ENCODE data around the gene BOC. TPM values are rescaled to one million over a fixed set of nuclear protein-coding genes. Genes with fewer than 3 reads are reported as not detected.

The BOC gene
- total RNA-seq, 1 donor from 2014 or later = 20.2 TPM

GRCh38 chr3:113213896-113214587 lies 2.7 kb downstream of the BOC start:
- TF ChIP-seq EZH2 (IDR thresholded peaks at IDR 0.05; ENCODE audit: insufficient read depth, low read length) (no peak), CTCF (IDR thresholded peaks at IDR 0.05; ENCODE audit: insufficient read depth, low read depth, low read length) (no peak)
- Histone ChIP-seq H2AFZ (ENCODE audit: low read depth, low read length) (no peak overlapping the region), H3K4me1 (ENCODE audit: insufficient read depth, low read length) (peaks cover 20% of the 10 kb centered on the region), H4K20me1 (ENCODE audit: insufficient read depth, low read length) (no peaks in the 10 kb centered on the region), H3K27me3 (ENCODE audit: insufficient read depth, low read length) (no peaks in the 10 kb centered on the region), H3K4me3 (ENCODE audit: insufficient read depth, low read depth, low read length) (no peak overlapping the region), H3K27ac (ENCODE audit: low read depth, low read length) (no peak overlapping the region), H3K9me3 (ENCODE audit: insufficient read depth, low read depth, low read length) (no peaks in the 10 kb centered on the region), H3K36me3 (ENCODE audit: insufficient read depth, low read length) (no peaks in the 10 kb centered on the region), H3K4me2 (ENCODE audit: low read length) (peak overlapping the region; percentile 99), H3K79me2 (ENCODE audit: insufficient read depth, low read length) (peaks cover 18% of the 10 kb centered on the region), H3K9ac (ENCODE audit: low read length) (no peak overlapping the region)
- Mint-ChIP-seq H3K9me3 (ENCODE audit: unreplicated experiment) (no peaks in the 10 kb centered on the region), H3K4me3 (ENCODE audit: unreplicated experiment) (peak overlapping the region; percentile 95), H3K4me1 (ENCODE audit: low read depth, unreplicated experiment) (peaks cover 22% of the 10 kb centered on the region), H3K36me3 (ENCODE audit: low read depth, unreplicated experiment) (peaks cover 10% of the 10 kb centered on the region), H3K27me3 (ENCODE audit: low read depth, unreplicated experiment) (no peaks in the 10 kb centered on the region), H3K27ac (ENCODE audit: unreplicated experiment) (peak overlapping the region; percentile 14)
- FAIRE-seq = peak; percentile 84
- no peak for DNase-seq (ENCODE audit: low read depth)

DNA sequence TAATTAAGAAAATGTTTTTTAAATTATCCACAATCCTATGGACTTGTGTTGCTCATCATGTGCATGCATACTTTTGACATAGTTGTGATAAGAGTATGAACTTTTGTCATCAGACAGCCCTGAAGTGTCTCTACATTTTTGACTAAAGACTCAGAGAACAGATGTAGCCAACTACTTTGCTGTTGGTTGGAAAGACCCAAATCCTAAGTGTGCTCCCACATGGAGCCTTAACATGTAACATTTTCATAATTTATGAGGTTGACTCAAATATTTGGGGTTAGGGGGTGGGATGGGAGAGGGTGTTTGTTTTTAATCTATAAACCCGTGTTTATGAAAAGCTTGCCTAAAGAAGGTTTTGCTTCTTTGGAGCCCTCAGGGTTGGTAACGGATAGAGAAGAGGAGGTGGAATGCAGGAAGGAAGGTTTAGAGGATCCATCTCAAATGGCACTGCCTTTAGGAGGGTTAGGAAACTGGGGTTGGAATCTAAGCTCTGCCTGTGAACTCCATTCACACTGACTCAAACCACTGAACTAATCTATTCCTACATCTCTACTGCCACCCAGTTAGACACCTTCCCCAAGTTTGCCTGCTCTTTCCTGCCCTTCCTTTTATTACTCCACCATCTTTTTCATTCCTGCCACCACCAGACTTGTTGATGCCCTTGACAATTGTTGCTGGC lies 3.7 kb downstream of the BOC start:
- H2AFZ ChIP-seq (ENCODE audit: low read depth, low read length) = no peak overlapping the region
- no peak overlapping the region for H3K4me3 ChIP-seq (ENCODE audit: insufficient read depth, low read depth, low read length)
- DNase-seq (ENCODE audit: low read depth) (peak; percentile 53), FAIRE-seq (peak; percentile 39)
- TF ChIP-seq CTCF (IDR thresholded peaks at IDR 0.05; ENCODE audit: insufficient read depth, low read depth, low read length) (no peak), EZH2 (IDR thresholded peaks at IDR 0.05; ENCODE audit: insufficient read depth, low read length) (no peak)
- H3K4me1 Mint-ChIP-seq (ENCODE audit: low read depth, unreplicated experiment) = peaks cover 22% of the 10 kb centered on the region
- H3K79me2 ChIP-seq (ENCODE audit: insufficient read depth, low read length) = peaks cover 18% of the 10 kb centered on the region
- H3K4me2 ChIP-seq (ENCODE audit: low read length) = no peak overlapping the region
- H3K9me3 Mint-ChIP-seq (ENCODE audit: unreplicated experiment) = no peaks in the 10 kb centered on the region
- H3K36me3 Mint-ChIP-seq (ENCODE audit: low read depth, unreplicated experiment) = peaks cover 10% of the 10 kb centered on the region
- no peaks in the 10 kb centered on the region for H3K27me3 Mint-ChIP-seq (ENCODE audit: low read depth, unreplicated experiment)
- peaks cover 20% of the 10 kb centered on the region for H3K4me1 ChIP-seq (ENCODE audit: insufficient read depth, low read length)
- no peak overlapping the region for H3K9ac ChIP-seq (ENCODE audit: low read length)
- H3K36me3 ChIP-seq (ENCODE audit: insufficient read depth, low read length) = no peaks in the 10 kb centered on the region
- no peak overlapping the region for H3K4me3 Mint-ChIP-seq (ENCODE audit: unreplicated experiment)
- no peak overlapping the region for H3K27ac Mint-ChIP-seq (ENCODE audit: unreplicated experiment)
- H3K9me3 ChIP-seq (ENCODE audit: insufficient read depth, low read depth, low read length) = no peaks in the 10 kb centered on the region
- H3K27ac ChIP-seq (ENCODE audit: low read depth, low read length) = no peak overlapping the region
- no peaks in the 10 kb centered on the region for H3K27me3 ChIP-seq (ENCODE audit: insufficient read depth, low read length)
- no peaks in the 10 kb centered on the region for H4K20me1 ChIP-seq (ENCODE audit: insufficient read depth, low read length)

DNA sequence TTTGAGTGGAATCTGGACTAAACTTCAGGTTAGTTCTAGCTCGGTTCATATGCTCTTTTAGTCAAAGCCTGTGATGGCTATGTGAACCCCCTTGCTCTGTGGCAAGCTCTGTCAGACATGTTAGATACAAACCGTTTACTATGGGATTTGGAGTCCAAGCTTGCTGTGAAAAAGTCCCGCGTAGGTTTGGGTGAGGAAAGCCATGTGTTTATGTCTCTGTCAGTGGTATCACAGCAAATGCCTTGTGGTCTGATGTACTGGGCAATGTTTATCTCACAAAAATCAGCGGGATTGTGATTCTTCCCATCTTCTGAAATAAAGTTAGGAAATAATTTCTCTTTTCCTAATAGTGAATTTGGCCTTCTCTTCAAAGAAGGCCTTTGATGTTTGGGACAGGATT lies 5.0 kb downstream of the BOC start:
- Mint-ChIP-seq H3K27ac (ENCODE audit: unreplicated experiment) (peak overlapping the region; percentile 9), H3K9me3 (ENCODE audit: unreplicated experiment) (no peaks in the 10 kb centered on the region), H3K4me3 (ENCODE audit: unreplicated experiment) (no peak overlapping the region), H3K27me3 (ENCODE audit: low read depth, unreplicated experiment) (no peaks in the 10 kb centered on the region), H3K36me3 (ENCODE audit: low read depth, unreplicated experiment) (peaks cover 10% of the 10 kb centered on the region), H3K4me1 (ENCODE audit: low read depth, unreplicated experiment) (peaks cover 31% of the 10 kb centered on the region)
- Histone ChIP-seq H3K4me1 (ENCODE audit: insufficient read depth, low read length) (peaks cover 20% of the 10 kb centered on the region), H3K4me3 (ENCODE audit: insufficient read depth, low read depth, low read length) (no peak overlapping the region), H2AFZ (ENCODE audit: low read depth, low read length) (no peak overlapping the region), H3K79me2 (ENCODE audit: insufficient read depth, low read length) (peaks cover 18% of the 10 kb centered on the region), H3K36me3 (ENCODE audit: insufficient read depth, low read length) (no peaks in the 10 kb centered on the region), H3K4me2 (ENCODE audit: low read length) (no peak overlapping the region), H4K20me1 (ENCODE audit: insufficient read depth, low read length) (no peaks in the 10 kb centered on the region), H3K9ac (ENCODE audit: low read length) (no peak overlapping the region), H3K27ac (ENCODE audit: low read depth, low read length) (no peak overlapping the region), H3K27me3 (ENCODE audit: insufficient read depth, low read length) (no peaks in the 10 kb centered on the region), H3K9me3 (ENCODE audit: insufficient read depth, low read depth, low read length) (no peaks in the 10 kb centered on the region)
- no peak for TF ChIP-seq CTCF (IDR thresholded peaks at IDR 0.05; ENCODE audit: insufficient read depth, low read depth, low read length)
- no peak for TF ChIP-seq EZH2 (IDR thresholded peaks at IDR 0.05; ENCODE audit: insufficient read depth, low read length)
- no peak for FAIRE-seq
- no peak for DNase-seq (ENCODE audit: low read depth)
